ENCODE results near the gene DAPK2.

The DAPK2 gene

GRCh38 chr15:64092864-64093626 is 46.8 kb upstream of the DAPK2 start:
- DNase-seq: peak; percentile 48

GRCh38 chr15:64092075-64092820 is 46.0 kb upstream of the DAPK2 start:
- DNase-seq (no peak), ATAC-seq (ENCODE audit: insufficient read depth, low read depth) (no peak)
- Histone ChIP-seq H3K27ac (ENCODE audit: low read length) (no peak overlapping the region; the same call in 1 of the 2 replicates), H4K20me1 (ENCODE audit: insufficient read depth, low read length) (peaks cover 14% of the 10 kb centered on the region), H3K27me3 (ENCODE audit: insufficient read depth, low read length, poor library complexity) (no peaks in the 10 kb centered on the region), H3K9me3 (ENCODE audit: insufficient read depth, low read length, severe bottlenecking) (no peaks in the 10 kb centered on the region), H2AFZ (ENCODE audit: low read depth, low read length) (no peak overlapping the region), H3K4me3 (ENCODE audit: low read depth in 1 of 2, low read length in 2 of 2) (peak overlapping the region; percentile 73 to 77; a peak in 3 of 4 replicates), H3K4me1 (ENCODE audit: insufficient read depth, low read length) (peaks cover 36% of the 10 kb centered on the region), H3K79me2 (ENCODE audit: insufficient read depth, low read length) (peaks cover 78% of the 10 kb centered on the region), H3K36me3 (ENCODE audit: insufficient read depth, low read length) (peaks cover 16% of the 10 kb centered on the region), H3K4me2 (ENCODE audit: insufficient read depth, low read length) (peak overlapping the region; percentile 78), H3K9ac (ENCODE audit: low read depth, low read length) (peak overlapping the region; percentile 82)
- TF ChIP-seq CTCF (IDR thresholded peaks at IDR 0.05; ENCODE audit: borderline replicate concordance, extremely low read depth, low read length, poor library complexity, severe bottlenecking) (peak; percentile 49), EZH2 (IDR thresholded peaks at IDR 0.05; ENCODE audit: borderline replicate concordance, low read depth, low read length, severe bottlenecking) (no peak)

More at GRCh38 chr15:64092864-64093626, 46.8 kb upstream of the DAPK2 start:
- peaks cover 22% of the 10 kb centered on the region for H4K20me1 ChIP-seq (ENCODE audit: insufficient read depth, low read length)
- peaks cover 44% of the 10 kb centered on the region for H3K4me1 ChIP-seq (ENCODE audit: insufficient read depth, low read length)
- H3K4me2 ChIP-seq (ENCODE audit: insufficient read depth, low read length): peak overlapping the region; percentile 78
- peaks cover 84% of the 10 kb centered on the region for H3K79me2 ChIP-seq (ENCODE audit: insufficient read depth, low read length)
- peak overlapping the region; percentile 82 for H3K9ac ChIP-seq (ENCODE audit: low read depth, low read length)
- H3K4me3 ChIP-seq (ENCODE audit: low read depth in 1 of 2, low read length in 2 of 2): peak overlapping the region; percentile 73 to 77; a peak in 3 of 4 replicates
- no peaks in the 10 kb centered on the region for H3K9me3 ChIP-seq (ENCODE audit: insufficient read depth, low read length, severe bottlenecking)
- TF ChIP-seq CTCF (IDR thresholded peaks at IDR 0.05; ENCODE audit: borderline replicate concordance, extremely low read depth, low read length, poor library complexity, severe bottlenecking): peak; percentile 22
- no peak for TF ChIP-seq EZH2 (IDR thresholded peaks at IDR 0.05; ENCODE audit: borderline replicate concordance, low read depth, low read length, severe bottlenecking)
- H2AFZ ChIP-seq (ENCODE audit: low read depth, low read length): peak overlapping the region; percentile 89
- H3K36me3 ChIP-seq (ENCODE audit: insufficient read depth, low read length): peaks cover 13% of the 10 kb centered on the region
- no peak for ATAC-seq (ENCODE audit: insufficient read depth, low read depth)
- peak overlapping the region; percentile 97 for H3K27ac ChIP-seq (ENCODE audit: low read length)
- H3K27me3 ChIP-seq (ENCODE audit: insufficient read depth, low read length, poor library complexity): no peaks in the 10 kb centered on the region

GRCh38 chr15:64090527-64090926 is 44.2 kb upstream of the DAPK2 start:
- no peak overlapping the region for H3K4me3 ChIP-seq (ENCODE audit: low read depth in 1 of 2, low read length in 2 of 2)
- 0 out of 2 replicates have a peak, but pooled peaks cover 2% of the 10 kb centered on the region for H4K20me1 ChIP-seq (ENCODE audit: insufficient read depth, low read length)
- H2AFZ ChIP-seq (ENCODE audit: low read depth, low read length): no peak overlapping the region
- H3K36me3 ChIP-seq (ENCODE audit: insufficient read depth, low read length): peaks cover 16% of the 10 kb centered on the region
- no peak overlapping the region for H3K27ac ChIP-seq (ENCODE audit: low read length)
- no peak overlapping the region for H3K4me2 ChIP-seq (ENCODE audit: insufficient read depth, low read length)
- H3K4me1 ChIP-seq (ENCODE audit: insufficient read depth, low read length): peaks cover 29% of the 10 kb centered on the region
- TF ChIP-seq CTCF (IDR thresholded peaks at IDR 0.05; ENCODE audit: borderline replicate concordance, extremely low read depth, low read length, poor library complexity, severe bottlenecking): no peak
- TF ChIP-seq EZH2 (IDR thresholded peaks at IDR 0.05; ENCODE audit: borderline replicate concordance, low read depth, low read length, severe bottlenecking): no peak
- no peaks in the 10 kb centered on the region for H3K9me3 ChIP-seq (ENCODE audit: insufficient read depth, low read length, severe bottlenecking)
- H3K27me3 ChIP-seq (ENCODE audit: insufficient read depth, low read length, poor library complexity): no peaks in the 10 kb centered on the region
- no peak overlapping the region for H3K9ac ChIP-seq (ENCODE audit: low read depth, low read length)
- peaks cover 62% of the 10 kb centered on the region for H3K79me2 ChIP-seq (ENCODE audit: insufficient read depth, low read length)
- no peak for ATAC-seq (ENCODE audit: insufficient read depth, low read depth)
- no peak for DNase-seq
